ENCODE measurements around the gene CCM2L. TPM values are rescaled to one million over a fixed set of nuclear protein-coding genes. Genes with fewer than 3 reads are reported as not detected.

CCM2L gene
- total and polyA plus RNA-seq, 2 donors (not counting 3 experiments of a cell fraction or from before 2014, with no cell fraction given), result 10.8 to 13.4 TPM

DNA sequence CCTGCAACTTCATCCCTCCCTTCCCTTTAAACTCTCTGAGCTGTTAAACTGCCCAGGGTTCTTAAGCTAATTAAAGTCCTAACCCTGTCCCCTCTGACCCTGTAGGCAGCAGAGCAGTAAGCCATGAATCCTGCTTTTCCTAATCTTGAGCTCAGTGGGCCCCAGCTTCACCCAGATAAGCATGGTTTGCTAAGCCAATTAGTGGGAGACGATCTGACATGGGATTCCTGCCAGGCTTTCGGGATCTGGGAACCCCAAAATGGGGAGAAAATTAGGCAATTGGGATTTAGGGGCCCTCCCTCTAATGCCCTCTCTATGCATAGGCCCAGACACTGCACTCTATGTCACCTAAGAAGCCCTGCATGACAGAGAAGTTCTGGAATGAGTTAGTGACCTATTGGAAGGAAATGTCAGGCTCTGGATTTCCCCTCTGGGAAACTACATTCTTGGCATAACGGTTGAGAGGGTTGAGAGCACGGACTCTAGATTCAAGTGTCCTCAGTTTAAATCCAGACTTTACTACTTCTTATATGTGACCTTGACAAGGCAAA lies 37.7 kb upstream of the CCM2L start:
- H3K4me2 ChIP-seq (ENCODE audit: insufficient read depth, low read length), result no peak overlapping the region
- ChIA-PET POLR2A (no interaction called here), CTCF (interaction anchor here (1.8 kb wide), 1 partner anchor 21 kb away, joined by 5 read pairs; the partner anchor contains the start of gene PDRG1)
- intact Hi-C loops (cut with micrococcal nuclease), result no loop called here
- no peak overlapping the region for H3K9ac ChIP-seq (replicated peaks; ENCODE audit: extremely low read depth, insufficient read depth, low read length)
- no peak overlapping the region for H3K27ac ChIP-seq (ENCODE audit: insufficient read depth, low read depth, low read length)
- H3K27me3 ChIP-seq (ENCODE audit: control insufficient read depth in 2 of 2, insufficient read depth in 2 of 2, low read length in 2 of 2), result peaks cover 6 to 11% of the 10 kb centered on the region in 2 experiments
- H4K20me1 ChIP-seq (replicated peaks; ENCODE audit: control insufficient read depth, extremely low read depth, insufficient read depth, low read length), result no peaks in the 10 kb centered on the region
- H3K36me3 ChIP-seq (ENCODE audit: control insufficient read depth in 2 of 2, extremely low read depth in 1 of 2, insufficient read depth in 2 of 2, low read length in 2 of 2), result no peaks in the 10 kb centered on the region
- FAIRE-seq (no peak), DNase-seq (ENCODE audit: low read depth, low spot score) (no peak)
- H3K79me2 ChIP-seq (ENCODE audit: control insufficient read depth, insufficient read depth, low read length), result no peaks in the 10 kb centered on the region
- no peaks in the 10 kb centered on the region for H3K9me3 ChIP-seq (replicated peaks; ENCODE audit: control insufficient read depth, insufficient read depth, low read length)
- BruUV-seq (replicated peaks), result no TSS peak
- dilution Hi-C loops (cut with MboI; ENCODE audit: extremely low pct_ligation_motif_present, low sequenced_read_pairs), result no loop called here
- no peak overlapping the region for H2AFZ ChIP-seq (ENCODE audit: low read depth, low read length)
- H3K4me1 ChIP-seq (ENCODE audit: control insufficient read depth, extremely low read depth, insufficient read depth, low read length), result no peaks in the 10 kb centered on the region
- TF ChIP-seq POLR2AphosphoS5 (IDR thresholded peaks at IDR 0.05; ENCODE audit: insufficient read depth, low read depth, low read length), result no peak
- no peak for TF ChIP-seq MAX (IDR thresholded peaks at IDR 0.05; ENCODE audit: insufficient read depth, insufficient read length)
- TF ChIP-seq FOS (IDR thresholded peaks at IDR 0.05; ENCODE audit: borderline replicate concordance, insufficient read depth, low read length), result no peak
- TF ChIP-seq MYC (IDR thresholded peaks at IDR 0.05; ENCODE audit: low read depth, low read length), result no peak
- TF ChIP-seq JUN (IDR thresholded peaks at IDR 0.05; ENCODE audit: borderline replicate concordance, insufficient read depth, insufficient read length, low read depth), result no peak
- no peak for TF ChIP-seq EZH2 (IDR thresholded peaks at IDR 0.05; ENCODE audit: borderline replicate concordance, low read depth, low read length, severe bottlenecking)
- TF ChIP-seq, protein P1, sequence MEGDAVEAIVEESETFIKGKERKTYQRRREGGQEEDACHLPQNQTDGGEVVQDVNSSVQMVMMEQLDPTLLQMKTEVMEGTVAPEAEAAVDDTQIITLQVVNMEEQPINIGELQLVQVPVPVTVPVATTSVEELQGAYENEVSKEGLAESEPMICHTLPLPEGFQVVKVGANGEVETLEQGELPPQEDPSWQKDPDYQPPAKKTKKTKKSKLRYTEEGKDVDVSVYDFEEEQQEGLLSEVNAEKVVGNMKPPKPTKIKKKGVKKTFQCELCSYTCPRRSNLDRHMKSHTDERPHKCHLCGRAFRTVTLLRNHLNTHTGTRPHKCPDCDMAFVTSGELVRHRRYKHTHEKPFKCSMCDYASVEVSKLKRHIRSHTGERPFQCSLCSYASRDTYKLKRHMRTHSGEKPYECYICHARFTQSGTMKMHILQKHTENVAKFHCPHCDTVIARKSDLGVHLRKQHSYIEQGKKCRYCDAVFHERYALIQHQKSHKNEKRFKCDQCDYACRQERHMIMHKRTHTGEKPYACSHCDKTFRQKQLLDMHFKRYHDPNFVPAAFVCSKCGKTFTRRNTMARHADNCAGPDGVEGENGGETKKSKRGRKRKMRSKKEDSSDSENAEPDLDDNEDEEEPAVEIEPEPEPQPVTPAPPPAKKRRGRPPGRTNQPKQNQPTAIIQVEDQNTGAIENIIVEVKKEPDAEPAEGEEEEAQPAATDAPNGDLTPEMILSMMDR (IDR thresholded peaks at IDR 0.05; ENCODE audit: extremely low read depth in 1 of 2, insufficient read depth in 1 of 2, low read depth in 1 of 2, low read length in 2 of 2), result no peak
- no peak for TF ChIP-seq POLR2A (IDR thresholded peaks at IDR 0.05; ENCODE audit: low read depth, low read length)
- no peak for TF ChIP-seq GATA2 (IDR thresholded peaks at IDR 0.05; ENCODE audit: insufficient read depth, insufficient read length, low read depth, low read length)
- no peak overlapping the region for H3K4me3 ChIP-seq (replicated peaks in 1 of 3; ENCODE audit: insufficient read depth in 1 of 3, low read depth in 1 of 3, low read length in 3 of 3)
- no peaks in the 10 kb centered on the region for H3K9me1 ChIP-seq (replicated peaks; ENCODE audit: control insufficient read depth, extremely low read depth, insufficient read depth, low read length)

Measured in endothelial cell of umbilical vein (primary cell).